GM19463 (cell line): ENCODE data around the gene TMPRSS3.
"Not testable (repeated sequence)": the region's sequence is repeated elsewhere in the genome, so short reads cannot be mapped to it uniquely, and the experiment has no call there.

ENCODE experiments used
- ATAC-seq: cut with Tn5 transposase; IDR thresholded peaks from one replicate; pipeline ENCODE4 v1.9.1; 2021; ENCODE audit warnings: mild to moderate bottlenecking, moderate library complexity; ENCODE audit not compliant: unreplicated experiment

Gene TMPRSS3

DNA sequence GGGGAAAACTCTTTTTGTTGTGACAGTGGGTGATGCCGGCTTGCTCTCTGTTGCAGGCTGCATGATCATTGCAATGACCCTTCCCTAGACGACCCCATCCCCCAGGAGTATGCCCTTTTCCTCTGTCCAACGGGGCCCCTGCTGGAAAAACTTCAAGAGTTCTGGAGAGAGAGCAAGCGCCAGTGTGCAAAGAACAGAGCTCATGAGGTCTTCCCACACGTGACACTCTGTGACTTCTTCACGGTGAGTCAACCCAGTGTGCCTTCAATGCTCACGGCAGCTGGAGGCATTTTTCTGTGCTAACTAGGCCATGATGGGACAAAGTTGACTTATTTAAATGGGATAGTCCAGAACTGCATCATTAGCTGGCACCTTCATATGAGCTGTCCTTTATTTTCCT lies 13.5 kb upstream of the TMPRSS3 start:
- ATAC-seq: no peak

DNA sequence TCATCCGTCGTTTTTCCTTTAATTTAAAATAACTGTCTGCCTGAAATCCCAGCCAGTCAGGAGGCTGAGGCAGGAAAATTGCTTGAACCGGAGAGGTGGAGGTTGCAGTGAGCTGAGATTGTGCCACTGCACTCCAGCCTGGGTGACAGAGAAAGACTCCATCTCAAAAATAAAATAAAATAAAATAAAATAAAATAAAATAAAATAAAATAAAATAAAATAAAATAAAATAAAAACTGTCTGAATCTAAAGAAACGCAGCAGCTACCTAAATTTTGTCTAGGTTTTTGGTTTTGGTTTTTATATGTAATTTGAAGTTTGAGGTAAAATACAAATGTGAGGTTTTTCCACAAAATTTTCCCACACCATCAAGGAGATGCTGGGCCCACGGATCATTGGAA lies 12.9 kb upstream of the TMPRSS3 start:
- ATAC-seq: not testable (repeated sequence)

- ATAC-seq: no peak
Measured at GRCh38 chr21:42407476-42407875, 11.6 kb upstream of the TMPRSS3 start.

GRCh38 chr21:42406866-42407265 lies 11.0 kb upstream of the TMPRSS3 start:
- no peak for ATAC-seq

- no peak for ATAC-seq
Measured at GRCh38 chr21:42406201-42406621, 10.4 kb upstream of the TMPRSS3 start.

DNA sequence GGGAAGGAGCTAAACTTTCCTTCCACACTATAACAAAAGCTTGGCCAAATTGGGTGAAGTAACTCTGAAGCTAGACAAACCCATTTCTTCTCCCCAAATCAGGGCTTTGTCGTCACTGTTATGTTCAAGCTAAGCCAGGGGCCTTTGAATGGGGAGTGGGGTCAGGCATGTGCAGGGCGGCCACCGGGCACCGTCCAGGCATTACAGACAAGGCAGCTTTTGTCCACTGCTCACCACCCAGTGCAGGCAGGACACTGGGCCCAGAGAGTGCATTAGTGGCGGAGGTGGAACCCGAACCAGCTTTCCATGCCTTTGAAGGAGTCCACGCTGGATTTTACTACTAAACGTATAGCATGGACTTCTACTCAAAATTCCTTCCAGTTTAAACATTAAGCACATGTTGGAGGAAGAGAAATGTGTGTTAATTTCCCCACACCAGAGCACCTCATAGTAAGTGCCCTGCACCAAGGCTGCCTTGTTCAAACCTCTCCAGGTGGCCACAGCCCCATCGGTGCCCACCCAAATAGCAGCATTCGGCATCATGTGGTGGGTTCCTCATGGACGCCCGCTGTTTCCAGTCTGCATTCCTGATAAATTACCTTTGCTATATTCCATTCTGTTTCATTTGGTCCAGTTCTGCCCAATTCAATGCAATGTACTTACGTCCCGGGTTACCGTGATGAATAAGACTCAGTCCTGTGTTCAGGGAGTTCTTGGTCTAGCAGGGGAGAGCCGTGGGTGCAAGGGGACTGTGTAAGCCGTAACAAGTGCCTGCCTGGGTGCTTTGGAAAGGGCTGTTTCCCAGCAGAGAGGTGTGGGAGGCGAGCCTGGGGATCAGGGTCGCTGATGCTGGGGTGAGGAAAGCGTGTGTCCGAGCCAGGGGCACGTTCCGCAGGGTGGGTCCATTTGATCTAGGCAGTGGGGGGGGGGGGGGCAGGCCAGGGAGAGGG lies 9.5 kb upstream of the TMPRSS3 start:
- ATAC-seq: no peak

- ATAC-seq: no peak
Measured at GRCh38 chr21:42404539-42404938, 8.7 kb upstream of the TMPRSS3 start.

- no peak for ATAC-seq
Measured at GRCh38 chr21:42403611-42404231, 7.9 kb upstream of the TMPRSS3 start, which contains the start of gene UBASH3A. TSS of gene UBASH3A (plus strand) at chr21:42403902. CDS start at chr21:42403946, 44 bp downstream.

DNA sequence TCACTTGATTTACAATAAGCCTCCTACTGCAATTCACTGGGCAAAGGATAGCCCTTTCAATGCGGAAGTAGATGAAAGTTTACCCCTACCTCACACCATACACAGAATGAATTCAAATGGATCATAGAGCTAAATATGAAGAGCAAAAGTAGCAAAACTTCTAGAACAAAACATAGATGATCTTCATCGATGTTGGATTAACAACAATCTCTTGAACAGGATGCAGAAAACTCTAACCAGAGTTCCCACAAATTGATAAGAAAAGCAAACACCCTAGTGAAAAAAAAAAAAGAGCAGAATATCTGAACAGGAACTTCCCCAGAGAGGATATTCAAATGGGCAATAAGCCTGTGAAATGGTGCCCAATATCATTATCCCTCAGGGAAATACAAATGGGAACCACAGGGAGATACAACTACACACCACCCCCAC lies 6.0 kb upstream of the TMPRSS3 start:
- ATAC-seq: no peak

DNA sequence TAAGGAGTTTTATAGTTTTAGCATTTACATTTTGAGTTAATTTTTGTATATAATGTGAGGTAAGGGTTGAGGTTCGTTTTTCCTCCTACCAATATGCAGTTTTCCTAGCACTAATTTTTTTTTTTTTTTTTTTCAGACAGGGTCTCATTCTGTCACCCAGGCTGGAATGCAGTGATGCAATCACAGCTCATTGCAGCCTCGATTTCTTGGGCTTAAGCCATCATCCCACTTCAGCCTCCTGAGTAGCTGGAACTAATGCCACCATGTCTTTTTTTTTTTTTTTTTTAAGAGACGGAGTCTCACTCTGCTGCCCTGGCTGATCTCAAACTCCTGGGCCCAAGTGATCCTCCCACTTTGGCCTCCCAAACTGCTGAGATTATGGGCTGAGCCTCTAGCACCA lies 5.3 kb upstream of the TMPRSS3 start:
- no peak for ATAC-seq

DNA sequence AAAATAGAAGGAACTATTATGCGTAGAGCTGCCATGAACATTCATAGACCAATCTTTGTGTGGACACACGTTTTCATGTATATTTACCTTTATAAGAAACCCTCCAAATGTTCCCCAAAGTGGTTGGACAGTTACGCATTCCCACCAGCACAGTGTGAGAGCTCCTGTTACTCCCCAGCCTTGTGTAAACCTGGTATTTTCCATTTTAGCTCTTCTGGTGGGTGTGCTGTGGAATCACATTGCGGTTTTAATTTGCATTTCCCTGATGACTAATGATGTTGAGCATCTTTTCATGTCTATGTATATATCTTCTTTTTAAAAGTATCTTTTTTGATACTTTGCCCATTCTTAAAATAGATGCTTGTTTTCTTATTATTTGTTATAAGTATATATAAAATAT lies 4.7 kb upstream of the TMPRSS3 start:
- ATAC-seq: no peak

- no peak for ATAC-seq
Measured at GRCh38 chr21:42398436-42399028, 2.7 kb upstream of the TMPRSS3 start.

- ATAC-seq: no peak
Measured at GRCh38 chr21:42397746-42398394, 2.0 kb upstream of the TMPRSS3 start.

DNA sequence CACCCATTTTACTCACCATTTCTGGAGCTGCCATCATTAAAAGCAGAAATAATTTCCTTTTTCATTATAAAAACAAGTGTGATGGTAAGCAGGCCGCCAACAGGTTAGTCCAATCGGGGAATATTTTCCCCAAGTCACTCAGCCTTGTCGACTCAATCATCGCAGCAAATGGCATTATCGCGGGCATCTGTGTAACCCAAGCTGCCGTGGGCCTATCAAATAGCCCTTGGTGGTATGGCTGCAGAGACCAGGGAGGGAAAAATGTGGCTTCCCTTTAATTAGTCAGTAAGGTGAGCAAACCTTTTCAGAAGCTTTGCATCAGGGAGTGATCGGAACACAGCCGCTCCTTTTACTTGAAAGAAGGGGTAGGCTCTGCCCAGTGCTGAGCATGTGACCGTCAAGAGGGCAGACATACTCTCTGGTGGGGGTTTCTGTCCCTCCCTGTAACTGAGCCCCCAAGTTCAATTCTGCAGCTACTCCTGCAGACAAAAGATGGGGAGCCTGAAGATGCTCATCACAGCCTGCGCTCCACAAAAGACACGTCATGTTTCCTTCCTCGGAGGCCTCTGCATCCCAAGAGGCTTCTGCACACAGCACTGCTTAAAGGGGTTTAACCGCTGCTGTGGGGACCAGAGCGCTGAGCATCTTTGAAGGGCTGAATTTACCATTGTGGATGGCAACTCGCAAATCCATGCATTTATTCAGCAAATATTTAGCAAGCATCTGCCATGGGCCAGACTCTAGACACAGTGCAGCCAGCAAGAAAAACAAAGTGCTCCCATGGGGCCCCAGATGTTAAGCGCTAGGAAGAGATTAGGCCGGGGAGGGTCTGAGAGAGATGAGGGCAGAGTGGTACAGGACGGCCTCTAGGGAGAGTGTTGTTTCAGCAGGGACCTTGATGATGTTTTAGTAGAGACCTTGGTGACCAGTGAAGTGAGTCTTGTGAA lies 1.2 kb upstream of the TMPRSS3 start:
- ATAC-seq: no peak

- no peak for ATAC-seq
Measured at GRCh38 chr21:42395302-42395701, 550 bp downstream of the TMPRSS3 start.

GRCh38 chr21:42393443-42393950 lies 2.4 kb downstream of the TMPRSS3 start:
- ATAC-seq: no peak

- ATAC-seq: peak; percentile 68
Measured at GRCh38 chr21:42392731-42393442, 3.0 kb downstream of the TMPRSS3 start.

DNA sequence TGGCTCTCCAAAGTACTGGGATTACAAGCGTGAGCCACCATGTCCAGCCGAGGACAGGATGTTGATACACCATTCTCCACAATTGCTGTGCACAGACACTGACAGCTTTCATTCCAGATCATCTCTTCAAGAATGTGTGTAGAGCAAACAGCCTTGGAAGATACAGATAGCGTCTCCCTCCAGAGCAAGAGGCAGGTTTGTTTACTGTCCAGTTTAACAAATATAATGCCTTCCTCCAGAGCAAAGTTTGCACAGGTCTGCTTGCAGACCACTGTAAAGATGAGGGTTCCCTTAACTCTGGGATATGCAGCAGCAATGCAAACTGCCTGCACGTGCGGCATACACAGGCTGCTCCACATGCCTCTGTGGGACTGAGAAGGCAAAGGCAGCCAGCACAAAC lies 4.6 kb downstream of the TMPRSS3 start:
- no peak for ATAC-seq

DNA sequence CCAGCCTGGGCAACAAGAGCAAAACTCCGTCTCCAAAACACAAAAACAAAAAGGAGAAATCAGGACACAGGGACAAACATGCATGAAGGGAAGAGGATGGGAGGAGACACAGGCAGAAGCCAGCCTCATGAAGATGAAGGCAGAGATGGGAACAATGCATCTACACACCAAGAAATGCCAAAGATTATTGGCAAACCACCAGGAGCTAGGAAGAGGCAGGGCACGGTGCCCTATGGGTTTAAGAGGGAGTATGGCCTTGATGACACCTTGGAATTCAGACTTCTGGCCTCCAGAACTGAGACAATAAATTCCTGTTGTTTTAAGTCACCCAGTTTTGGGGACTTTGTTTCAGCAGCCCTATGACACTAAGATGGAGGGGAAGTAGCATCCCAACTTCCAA lies 5.2 kb downstream of the TMPRSS3 start:
- no peak for ATAC-seq
